ENCODE measurements around the gene ACP1.

GRCh38 chr2:323035-323434 lies 58.3 kb downstream of the ACP1 start:
- TF ChIP-seq CTCF (IDR thresholded peaks at IDR 0.05) (no peak), EP300 (IDR thresholded peaks at IDR 0.05) (no peak)
